K562 (cell line): ENCODE results near the gene ALDH6A1. TPM values are rescaled to one million over a fixed set of nuclear protein-coding genes. Genes with fewer than 3 reads are reported as not detected.

Experiments
- ATAC-seq: fragments of 200-7000 bp; cut with Tn5 transposase; 3 replicates; pipeline ENCODE4 v1.9.1; 2020; ENCODE audit warnings: moderate library complexity
- BruUV-seq: library from RNA; stranded (reverse); fragments of 400-500 nt; replicated peaks from 2 replicates; lab custom pipeline; 2021; lab: Mats Ljungman, UMichigan
- CTCF ChIA-PET: fragments of 300-600 bp; formaldehyde crosslinking; extraction: SDS; loops from one replicate; lab custom pipeline; 2021; ENCODE audit warnings: low intra/inter-chr PET ratio; lab: Yijun Ruan, JAX
- POLR2A ChIA-PET: fragments of 300-600, 350-650 bp; sonication (Branson Sonifier 250); formaldehyde crosslinking; extraction: SDS; loops from one replicate; lab custom pipeline; 2021; ENCODE audit warnings: antibody characterized with exemption, inconsistent platforms; lab: Yijun Ruan, JAX
- DNase-seq, 4 experiments: peaks; one replicate each; pipeline versions ENCODE4 v3.0.0 to v3.0.0-alpha.2; 2011 to 2018; ENCODE audit warnings: low spot score in 3 of 4, mixed read lengths in 3 of 4; ENCODE audit errors: extremely low read depth in 1 of 4
- FAIRE-seq: peaks from 2 replicates; lab custom pipeline; 2011; peaks lifted over from hg19 to GRCh38; lab: Jason Lieb, UNC
- H2AFZ ChIP-seq: 2 replicates; pipeline ENCODE4 v1.6.0; 2011; ENCODE audit warnings: low read depth, low read length, control low read depth, inconsistent platforms
- H3K27ac ChIP-seq: fragments of 200-600 bp; 3 replicates; pipeline ENCODE4 v1.8.0; 2011; ENCODE audit warnings: low read depth, mild to moderate bottlenecking, control low read depth, inconsistent platforms, low read length, moderate library complexity, mixed read lengths; ENCODE audit errors: extremely low read depth
- H3K27me3 ChIP-seq, 2 experiments: fragments of 300-600 bp in 1 of 2; 2 replicates in 1 of 2; 3 replicates in 1 of 2; pipeline versions ENCODE4 v1.6.0 to v1.8.0; 2011; ENCODE audit warnings: inconsistent platforms in 2 of 2, low read length in 2 of 2, mild to moderate bottlenecking in 1 of 2, mixed read lengths in 1 of 2, moderate library complexity in 1 of 2; ENCODE audit not compliant: control insufficient read depth in 2 of 2, insufficient read depth in 2 of 2
- H3K36me3 ChIP-seq: fragments of 300-600 bp; 3 replicates; pipeline ENCODE4 v1.8.0; 2011; ENCODE audit warnings: mild to moderate bottlenecking, low read length, inconsistent platforms; ENCODE audit not compliant: control insufficient read depth, insufficient read depth
- H3K4me1 ChIP-seq, 2 experiments: fragments of 200-600 bp in 1 of 2; replicated peaks in 1 of 2; 2 replicates in 1 of 2; 3 replicates in 1 of 2; pipeline versions ENCODE4 v1.5.1 to v1.8.0; 2011; ENCODE audit warnings: inconsistent platforms in 2 of 2, low read length in 2 of 2, mild to moderate bottlenecking in 1 of 2, mixed read lengths in 1 of 2, moderate library complexity in 1 of 2; ENCODE audit not compliant: control insufficient read depth in 2 of 2, insufficient read depth in 2 of 2
- H3K4me2 ChIP-seq: 2 replicates; pipeline ENCODE4 v1.6.1; 2011; ENCODE audit warnings: low read length, control low read depth, inconsistent platforms, mixed read lengths; ENCODE audit not compliant: insufficient read depth
- H3K4me3 ChIP-seq: fragments of 200-600 bp; sonication (generic), shearing (Covaris generic); 2 replicates; pipeline ENCODE4 v1.5.1; 2016; ENCODE audit warnings: control low read depth, inconsistent platforms
- H3K79me2 ChIP-seq: fragments of 200-600 bp; 3 replicates; pipeline ENCODE4 v1.8.0; 2011; ENCODE audit warnings: low read length, inconsistent platforms; ENCODE audit not compliant: control insufficient read depth, insufficient read depth
- H3K9ac ChIP-seq, 2 experiments: 2 replicates each; pipeline versions ENCODE4 v1.6.0 to v1.6.1; 2011; ENCODE audit warnings: low read depth in 2 of 2, low read length in 2 of 2, control low read depth in 1 of 2, inconsistent platforms in 1 of 2, mild to moderate bottlenecking in 1 of 2, mixed read lengths in 1 of 2; ENCODE audit not compliant: insufficient read depth in 1 of 2
- H3K9me1 ChIP-seq: one replicate; pipeline ENCODE4 v1.6.0; 2011; ENCODE audit warnings: inconsistent platforms, mild to moderate bottlenecking, low read length, moderate library complexity; ENCODE audit not compliant: control insufficient read depth, insufficient read depth
- H3K9me3 ChIP-seq: replicated peaks from 2 replicates; pipeline ENCODE4 v1.5.1; 2011; ENCODE audit warnings: low read depth, low read length, inconsistent platforms; ENCODE audit not compliant: control insufficient read depth, insufficient read depth
- H4K20me1 ChIP-seq: replicated peaks from 2 replicates; pipeline ENCODE4 v1.6.1; 2011; ENCODE audit warnings: low read length, inconsistent platforms, mixed read lengths; ENCODE audit not compliant: control insufficient read depth, insufficient read depth
- ATF3 ChIP-seq, 2 experiments: fragments of 450-650 bp in 1 of 2; sonication (generic) in 1 of 2; formaldehyde crosslinking in 1 of 2; IDR thresholded peaks in 1 of 2; conservative IDR thresholded peaks in 1 of 2; 2 replicates each; pipeline versions ENCODE4 v1.6.1 to v1.8.1; 2016 to 2023; ENCODE audit warnings: mild to moderate bottlenecking in 2 of 2, moderate library complexity in 2 of 2, inconsistent platforms in 1 of 2, missing genetic modification reagents in 1 of 2
- CEBPG ChIP-seq, 3 experiments: fragments of 200-800 bp in 1 of 3; sonication (Bioruptor generic) in 1 of 3; sonication (generic) in 1 of 3; formaldehyde crosslinking in 1 of 3; IDR thresholded peaks in 2 of 3; conservative IDR thresholded peaks in 1 of 3; 2 replicates each; pipeline versions ENCODE4 v1.6.1 to v1.8.0; 2016 to 2022; ENCODE audit warnings: missing compliant biosample characterization in 2 of 3, missing genetic modification characterization in 2 of 3, mild to moderate bottlenecking in 1 of 3, missing genetic modification reagents in 1 of 3
- DNMT1 ChIP-seq: fragments of 450-650 bp; IDR thresholded peaks from 2 replicates; pipeline ENCODE4 v1.6.1; 2016; ENCODE audit warnings: antibody characterized with exemption, mild to moderate bottlenecking
- FOSL1 ChIP-seq: fragments of 200-800 bp; sonication (Bioruptor generic); conservative IDR thresholded peaks from 2 replicates; pipeline ENCODE4 v1.6.1; 2016; ENCODE audit warnings: missing genetic modification characterization, missing compliant biosample characterization
- PKNOX1 ChIP-seq: fragments of 450-650 bp; IDR thresholded peaks from 2 replicates; pipeline ENCODE4 v1.6.1; 2016
- WGBS: fragments of 100-300 bp; shearing (Covaris generic); methylation state at CpG from one replicate; pipeline ENCODE4 v1.1.6; 2016; ENCODE audit warnings: low coverage, mixed read lengths; ENCODE audit not compliant: insufficient coverage; ENCODE audit errors: missing lambda C conversion rate; 5-methylcytosine and 5-hydroxymethylcytosine counted together
- in situ Hi-C: fragments of 300-500 bp; cut with MboI; formaldehyde crosslinking; loops from 4 replicates; pipeline ENCODE4 v1.15.0; 2018; ENCODE audit warnings: inconsistent platforms, mixed read lengths
- intact Hi-C: fragments of 100-400 bp; cut with micrococcal nuclease; formaldehyde crosslinking; loops from 2 replicates; pipeline ENCODE4 v1.14.2; 2022
- polyA plus RNA-seq, 8 experiments: library from polyadenylated mRNA; depleted of rRNA in 4 of 8; stranded (reverse) in 5 of 8; unstranded in 3 of 8; fragments of >200 nt; fragmentation: Nextera tagmentation in 2 of 8; fragmentation: Illumina TruSeq in 1 of 8; extraction: Ambion mirVana in 2 of 8; extraction: Trizol in 1 of 8; gene quantifications; 2 replicates each; pipeline versions ENCODE4 v1.2.1 to v1.2.3, GENCODE V29; 2011 to 2014; ENCODE audit warnings: inconsistent platforms in 1 of 8, missing spikeins in 1 of 8
- total RNA-seq, 7 experiments: library from RNA; depleted of rRNA in 6 of 7; stranded (reverse); fragments of >200 nt in 6 of 7; fragmentation: Illumina TruSeq in 2 of 7; extraction: Trizol in 2 of 7; gene quantifications; 2 replicates each; pipeline versions ENCODE4 v1.2.1 to v1.2.3, GENCODE V29; 2011 to 2021; ENCODE audit warnings: low replicate concordance in 1 of 7

ALDH6A1 gene
- total and polyA plus RNA-seq, 9 of the 15 experiments (the other 6 are each of a cell fraction or from before 2014, with no cell fraction given), result 3.1 to 11.5 (median 4.6) TPM

- Histone ChIP-seq H3K79me2 (peaks cover 12% of the 10 kb centered on the region), H4K20me1 (no peaks in the 10 kb centered on the region), H3K27ac (no peak overlapping the region), H3K4me3 (no peak overlapping the region), H3K4me1 (peaks cover 10 to 15% of the 10 kb centered on the region in 2 experiments; a peak in 4 of 5 replicates), H3K4me2 (no peak overlapping the region), H3K9me3 (no peaks in the 10 kb centered on the region), H3K9ac (no peak overlapping the region), H3K9me1 (no peaks in the 10 kb centered on the region), H3K27me3 (no peaks in the 10 kb centered on the region), H3K36me3 (peaks cover 31% of the 10 kb centered on the region; the same call in 2 of the 3 replicates), H2AFZ (no peak overlapping the region)
- ChIA-PET CTCF (no interaction called here), POLR2A (interaction anchor here (0.6 kb wide), 1 partner anchor 133 kb away, joined by 3 read pairs; no protein-coding TSS in a partner anchor)
- in situ Hi-C loops, result no loop called here
- FAIRE-seq (no peak), ATAC-seq (no peak), DNase-seq (no peak)
- WGBS, result 80% methylated on average over 1 of the region's 1 CpG
- TF ChIP-seq PKNOX1, result 0 out of 2 replicates have a peak, but pooled peaks have one; percentile 10
- peak; percentile 63 for TF ChIP-seq ATF3 (IDR thresholded peaks at IDR 0.05)
- no peak for TF ChIP-seq ATF3 (CRISPR knock-in tag; conservative IDR thresholded peaks at IDR 0.05)
- peak; percentile 67; the same call in 1 of the 2 replicates for TF ChIP-seq CEBPG (CRISPR knock-in tag; IDR thresholded peaks at IDR 0.05)
- TF ChIP-seq CEBPG (tag; conservative IDR thresholded peaks at IDR 0.05 in 1 of 2, IDR thresholded peaks at IDR 0.05 in 1 of 2), result no peak
- no peak for TF ChIP-seq DNMT1
- 0 out of 2 replicates have a peak, but pooled peaks have one; percentile 30 for TF ChIP-seq FOSL1
- no TSS peak for BruUV-seq
- intact Hi-C loops, result no loop called here
Measured at GRCh38 chr14:74014299-74014698, 70.0 kb downstream of the ALDH6A1 start.
